Measurements from ENCODE around the gene RHBDL2. TPM values are rescaled to one million over a fixed set of nuclear protein-coding genes. Genes with fewer than 3 reads are reported as not detected.
"Not testable (repeated sequence)": the region's sequence is repeated elsewhere in the genome, so short reads cannot be mapped to it uniquely, and the experiment has no call there.

Gene RHBDL2
- total RNA-seq, 1 donor from 2014 or later = not detected

DNA sequence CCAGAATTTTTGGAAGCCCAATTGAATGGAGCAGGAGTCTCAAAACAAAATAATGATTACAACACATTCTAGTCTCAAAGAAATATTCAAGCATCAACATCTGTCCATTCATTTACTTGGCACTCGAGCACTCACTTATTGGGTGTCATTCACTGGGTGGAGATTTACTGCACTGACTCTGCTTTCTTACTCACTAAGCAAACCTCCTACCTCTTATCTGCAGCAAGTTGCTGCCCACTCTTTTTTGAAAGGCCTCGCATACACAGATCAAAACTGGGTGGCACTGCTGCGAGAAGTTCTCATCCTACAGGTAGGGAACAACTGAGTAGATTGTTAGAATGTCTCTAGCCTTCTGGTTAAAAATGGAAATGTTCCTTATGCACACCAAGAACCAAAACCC lies 18.0 kb downstream of the RHBDL2 start:
- Mint-ChIP-seq H3K27me3 (ENCODE audit: low read depth) (no peaks in the 10 kb centered on the region), H3K4me3 (ENCODE audit: low read depth) (no peak overlapping the region), H3K27ac (no peak overlapping the region), H3K36me3 (ENCODE audit: low read depth) (no peaks in the 10 kb centered on the region), H3K4me1 (ENCODE audit: low read depth) (peaks cover 3% of the 10 kb centered on the region), H3K9me3 (no peaks in the 10 kb centered on the region)
- no peak for DNase-seq (ENCODE audit: low spot score)
- intact Hi-C loops (cut with micrococcal nuclease) = no loop called here

GRCh38 chr1:38919130-38919529 lies 22.5 kb downstream of the RHBDL2 start:
- intact Hi-C loops (cut with micrococcal nuclease) = no loop called here
- H3K9me3 Mint-ChIP-seq = no peaks in the 10 kb centered on the region
- H3K36me3 Mint-ChIP-seq (ENCODE audit: low read depth) = no peaks in the 10 kb centered on the region
- peaks cover 3% of the 10 kb centered on the region for H3K4me1 Mint-ChIP-seq (ENCODE audit: low read depth)
- no peaks in the 10 kb centered on the region for H3K27me3 Mint-ChIP-seq (ENCODE audit: low read depth)
- DNase-seq (ENCODE audit: low spot score) = no peak
- no peak overlapping the region for H3K27ac Mint-ChIP-seq
- H3K4me3 Mint-ChIP-seq (ENCODE audit: low read depth) = no peak overlapping the region

GRCh38 chr1:38918568-38918967 lies 23.1 kb downstream of the RHBDL2 start:
- no peak overlapping the region for H3K27ac Mint-ChIP-seq
- intact Hi-C loops (cut with micrococcal nuclease) = no loop called here
- no peaks in the 10 kb centered on the region for H3K27me3 Mint-ChIP-seq (ENCODE audit: low read depth)
- no peaks in the 10 kb centered on the region for H3K9me3 Mint-ChIP-seq
- H3K4me3 Mint-ChIP-seq (ENCODE audit: low read depth) = no peak overlapping the region
- peaks cover 3% of the 10 kb centered on the region for H3K4me1 Mint-ChIP-seq (ENCODE audit: low read depth)
- H3K36me3 Mint-ChIP-seq (ENCODE audit: low read depth) = no peaks in the 10 kb centered on the region
- DNase-seq (ENCODE audit: low spot score) = no peak

DNA sequence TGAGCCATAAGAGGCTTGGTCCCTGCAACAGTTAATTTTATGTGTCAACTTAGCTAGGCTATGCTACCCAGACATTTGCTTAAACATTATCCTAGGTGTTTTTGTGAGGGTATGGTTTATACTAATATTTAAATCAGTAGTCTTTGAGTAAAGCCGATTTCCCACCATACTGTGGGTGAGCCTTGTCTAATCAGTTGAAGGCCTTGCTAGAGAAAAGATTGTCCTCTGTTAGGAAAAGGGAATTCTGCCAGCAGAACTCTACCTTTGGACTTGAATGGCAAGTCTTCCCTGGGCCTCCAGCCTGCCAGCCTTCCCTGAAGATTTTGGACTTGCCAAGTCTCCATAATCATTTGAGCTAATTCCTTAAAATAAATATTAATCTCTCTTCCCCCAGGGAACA lies 23.9 kb downstream of the RHBDL2 start:
- Mint-ChIP-seq H3K36me3 (ENCODE audit: low read depth) (no peaks in the 10 kb centered on the region), H3K9me3 (no peaks in the 10 kb centered on the region), H3K4me3 (ENCODE audit: low read depth) (no peak overlapping the region), H3K27me3 (ENCODE audit: low read depth) (no peaks in the 10 kb centered on the region), H3K4me1 (ENCODE audit: low read depth) (peaks cover 3% of the 10 kb centered on the region), H3K27ac (no peak overlapping the region)
- no peak for DNase-seq (ENCODE audit: low spot score)
- intact Hi-C loops (cut with micrococcal nuclease) = no loop called here

DNA sequence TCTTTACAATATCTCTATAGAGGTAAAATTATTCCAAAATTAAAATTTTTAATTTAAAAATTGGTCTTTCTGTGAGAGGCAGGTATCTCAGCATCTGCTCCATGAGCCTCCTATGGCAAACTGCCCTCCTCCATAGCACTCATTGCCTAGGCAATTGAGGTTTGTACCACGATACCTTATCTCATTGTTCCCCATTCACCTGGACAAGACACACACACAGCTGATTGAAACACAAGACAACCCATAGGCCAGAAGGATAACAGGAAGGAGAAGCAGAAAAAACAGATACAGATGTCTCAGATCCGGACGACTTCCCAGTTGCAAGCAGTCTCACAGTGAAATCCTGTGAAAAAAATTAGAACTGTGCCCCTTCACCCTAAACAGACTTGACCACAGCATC lies 24.3 kb downstream of the RHBDL2 start:
- Mint-ChIP-seq H3K27ac (no peak overlapping the region), H3K4me1 (ENCODE audit: low read depth) (peaks cover 3% of the 10 kb centered on the region), H3K4me3 (ENCODE audit: low read depth) (no peak overlapping the region), H3K27me3 (ENCODE audit: low read depth) (no peaks in the 10 kb centered on the region), H3K36me3 (ENCODE audit: low read depth) (no peaks in the 10 kb centered on the region), H3K9me3 (no peaks in the 10 kb centered on the region)
- no peak for DNase-seq (ENCODE audit: low spot score)
- intact Hi-C loops (cut with micrococcal nuclease) = no loop called here

DNA sequence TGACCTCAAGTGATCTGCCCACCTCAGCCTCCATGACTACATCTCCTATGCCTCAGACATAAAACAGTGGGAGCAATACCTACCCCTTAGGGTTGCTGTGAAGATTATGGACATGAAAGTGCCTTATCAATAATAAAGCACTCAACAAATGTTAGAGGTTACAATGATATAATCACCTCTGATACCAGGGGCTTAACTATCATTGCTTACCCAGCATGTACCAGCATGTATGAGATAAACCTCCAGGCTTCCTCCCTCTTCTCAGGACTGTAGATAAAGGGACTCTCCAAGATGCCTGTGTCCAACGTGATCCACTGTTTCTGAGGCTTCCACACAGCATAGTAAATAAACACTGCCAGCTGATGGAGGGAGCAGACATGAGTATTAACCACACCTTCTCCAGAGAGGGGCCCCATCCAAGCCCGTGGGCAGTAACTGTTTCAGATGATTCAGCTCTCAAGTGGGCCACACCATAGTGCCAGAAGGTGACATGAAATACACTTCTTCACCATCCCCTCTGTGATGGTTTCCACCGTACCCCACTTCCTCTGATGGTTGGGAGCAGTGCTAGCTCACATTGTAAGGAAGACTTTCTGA lies 26.2 kb downstream of the RHBDL2 start:
- Mint-ChIP-seq H3K27me3 (ENCODE audit: low read depth) (no peaks in the 10 kb centered on the region), H3K4me1 (ENCODE audit: low read depth) (peaks cover 3% of the 10 kb centered on the region), H3K27ac (no peak overlapping the region), H3K36me3 (ENCODE audit: low read depth) (no peaks in the 10 kb centered on the region), H3K4me3 (ENCODE audit: low read depth) (no peak overlapping the region), H3K9me3 (no peaks in the 10 kb centered on the region)
- DNase-seq (ENCODE audit: low spot score) = no peak
- intact Hi-C loops (cut with micrococcal nuclease) = no loop called here

DNA sequence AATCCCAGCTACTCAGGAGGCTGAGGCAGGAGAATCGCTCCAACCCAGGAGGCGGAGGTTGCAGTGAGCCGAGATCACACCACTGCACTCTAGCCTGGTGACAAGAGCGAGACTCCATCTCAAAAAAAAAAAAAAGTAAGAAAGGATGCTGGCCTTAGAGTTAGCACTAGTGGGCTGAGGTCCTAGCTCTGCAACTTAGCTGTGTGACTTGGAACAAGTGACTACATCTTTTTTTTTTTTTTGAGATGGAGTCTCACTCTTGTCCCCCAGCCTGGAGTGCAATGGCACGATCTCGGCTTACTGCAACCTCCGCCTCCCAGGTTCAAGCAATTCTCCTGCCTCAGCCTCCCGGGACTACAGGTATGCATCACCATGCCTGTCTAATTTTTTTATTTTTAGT lies 26.7 kb downstream of the RHBDL2 start:
- intact Hi-C loops (cut with micrococcal nuclease); H3K36me3 Mint-ChIP-seq (ENCODE audit: low read depth); H3K27me3 Mint-ChIP-seq (ENCODE audit: low read depth); DNase-seq (ENCODE audit: low spot score); H3K27ac Mint-ChIP-seq; H3K4me3 Mint-ChIP-seq (ENCODE audit: low read depth); H3K4me1 Mint-ChIP-seq (ENCODE audit: low read depth); H3K9me3 Mint-ChIP-seq: not testable (repeated sequence)

DNA sequence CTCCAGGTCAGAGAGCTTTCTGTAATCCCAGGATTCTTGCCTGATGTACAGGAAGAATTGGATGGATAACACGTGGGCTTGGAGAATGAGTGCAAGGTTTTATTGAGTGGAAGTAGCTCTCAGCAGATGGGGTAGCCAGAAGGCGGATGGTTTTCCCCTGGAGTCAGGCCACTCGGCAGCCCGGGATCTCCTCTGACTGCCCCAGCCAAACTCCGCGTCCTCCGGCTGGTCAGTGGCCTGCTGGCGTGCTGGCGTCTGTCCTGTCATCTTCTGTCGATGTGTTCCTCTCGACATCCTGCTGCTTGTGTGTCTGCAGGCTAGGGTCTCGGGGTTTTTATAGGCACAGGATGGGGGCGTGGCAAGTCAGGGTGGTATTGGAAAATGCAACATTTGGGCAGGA lies 32.8 kb downstream of the RHBDL2 start:
- peaks cover 5% of the 10 kb centered on the region for H3K9me3 Mint-ChIP-seq
- intact Hi-C loops (cut with micrococcal nuclease) = no loop called here
- no peak overlapping the region for H3K27ac Mint-ChIP-seq
- no peak for DNase-seq (ENCODE audit: low spot score)
- H3K36me3 Mint-ChIP-seq (ENCODE audit: low read depth) = no peaks in the 10 kb centered on the region
- no peak overlapping the region for H3K4me3 Mint-ChIP-seq (ENCODE audit: low read depth)
- H3K4me1 Mint-ChIP-seq (ENCODE audit: low read depth) = no peaks in the 10 kb centered on the region
- H3K27me3 Mint-ChIP-seq (ENCODE audit: low read depth) = no peaks in the 10 kb centered on the region

DNA sequence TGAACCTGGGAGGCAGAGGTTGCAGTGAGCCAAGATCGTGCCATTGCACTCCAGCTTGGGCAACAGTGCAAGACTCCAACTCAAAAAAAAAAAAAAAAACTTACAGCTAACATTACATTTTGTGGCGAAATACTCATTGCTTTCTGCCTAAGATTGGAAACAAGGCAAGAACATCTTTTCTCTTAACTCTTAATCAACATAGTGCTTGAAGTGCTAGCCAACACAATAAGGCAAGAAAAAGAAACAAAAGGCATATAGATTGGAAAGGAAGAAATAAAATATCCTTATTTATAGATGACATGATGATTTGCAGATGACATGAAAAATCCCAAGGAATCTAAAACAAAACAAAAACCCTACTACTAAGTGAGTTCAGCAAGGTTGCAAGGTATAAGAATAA lies 35.6 kb downstream of the RHBDL2 start:
- H3K4me3 Mint-ChIP-seq (ENCODE audit: low read depth) = no peak overlapping the region
- H3K36me3 Mint-ChIP-seq (ENCODE audit: low read depth) = no peaks in the 10 kb centered on the region
- no peak for DNase-seq (ENCODE audit: low spot score)
- peaks cover 5% of the 10 kb centered on the region for H3K9me3 Mint-ChIP-seq
- no peak overlapping the region for H3K27ac Mint-ChIP-seq
- no peaks in the 10 kb centered on the region for H3K27me3 Mint-ChIP-seq (ENCODE audit: low read depth)
- intact Hi-C loops (cut with micrococcal nuclease) = no loop called here
- no peaks in the 10 kb centered on the region for H3K4me1 Mint-ChIP-seq (ENCODE audit: low read depth)

DNA sequence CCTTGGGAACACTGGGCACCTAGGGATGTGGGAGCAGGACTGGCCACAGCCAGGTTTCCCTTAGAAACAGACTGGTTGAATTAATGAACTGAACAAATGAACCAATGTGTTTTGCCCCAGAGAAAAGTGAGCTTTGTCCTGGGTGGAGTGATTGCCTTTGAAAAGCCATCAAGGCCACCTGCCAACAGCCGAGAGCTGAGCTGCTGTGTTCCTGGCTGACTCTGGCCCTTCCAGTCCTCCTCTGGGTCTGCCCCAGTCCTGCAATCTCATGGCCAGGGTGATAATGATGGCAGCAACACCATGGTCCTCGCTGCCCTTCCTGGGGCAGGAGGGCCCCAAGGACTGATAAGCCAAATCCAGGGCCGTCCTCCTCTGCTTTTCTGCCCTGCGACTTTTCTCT lies 42.1 kb downstream of the RHBDL2 start:
- no peaks in the 10 kb centered on the region for H3K4me1 Mint-ChIP-seq (ENCODE audit: low read depth)
- no peaks in the 10 kb centered on the region for H3K36me3 Mint-ChIP-seq (ENCODE audit: low read depth)
- H3K27me3 Mint-ChIP-seq (ENCODE audit: low read depth) = no peaks in the 10 kb centered on the region
- no peak overlapping the region for H3K27ac Mint-ChIP-seq
- DNase-seq (ENCODE audit: low spot score) = no peak
- no peak overlapping the region for H3K4me3 Mint-ChIP-seq (ENCODE audit: low read depth)
- no peaks in the 10 kb centered on the region for H3K9me3 Mint-ChIP-seq
- intact Hi-C loops (cut with micrococcal nuclease) = no loop called here

DNA sequence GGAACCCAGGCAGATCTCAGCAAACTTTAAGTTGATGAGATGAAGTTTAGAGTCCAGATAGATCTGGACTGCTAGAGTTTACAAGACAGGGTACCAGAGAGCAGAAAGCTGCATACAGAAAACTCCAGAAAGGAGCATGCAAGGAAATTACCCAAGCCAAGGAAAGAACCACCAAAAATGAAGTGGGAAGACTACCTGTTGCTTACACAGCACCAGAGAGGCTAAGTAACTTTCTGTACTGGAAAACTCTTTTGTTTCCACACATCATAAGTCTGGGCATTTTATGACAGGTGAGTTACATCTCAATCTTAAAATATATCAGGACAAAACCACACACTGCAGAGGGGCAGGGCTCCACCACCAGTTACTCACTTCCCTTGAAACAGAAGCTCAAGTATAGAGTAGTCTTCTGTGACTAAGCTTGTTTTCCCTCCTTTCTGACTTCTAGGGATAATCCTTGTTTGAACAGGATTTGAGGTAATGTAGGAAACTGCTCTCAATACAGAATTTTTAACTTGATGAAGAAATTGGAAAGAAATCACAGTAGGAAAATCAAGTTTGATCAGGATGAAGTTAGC lies 42.9 kb downstream of the RHBDL2 start:
- Mint-ChIP-seq H3K4me3 (ENCODE audit: low read depth) (no peak overlapping the region), H3K9me3 (no peaks in the 10 kb centered on the region), H3K27me3 (ENCODE audit: low read depth) (no peaks in the 10 kb centered on the region), H3K36me3 (ENCODE audit: low read depth) (no peaks in the 10 kb centered on the region), H3K4me1 (ENCODE audit: low read depth) (no peaks in the 10 kb centered on the region), H3K27ac (no peak overlapping the region)
- intact Hi-C loops (cut with micrococcal nuclease) = no loop called here
- DNase-seq (ENCODE audit: low spot score) = no peak

DNA sequence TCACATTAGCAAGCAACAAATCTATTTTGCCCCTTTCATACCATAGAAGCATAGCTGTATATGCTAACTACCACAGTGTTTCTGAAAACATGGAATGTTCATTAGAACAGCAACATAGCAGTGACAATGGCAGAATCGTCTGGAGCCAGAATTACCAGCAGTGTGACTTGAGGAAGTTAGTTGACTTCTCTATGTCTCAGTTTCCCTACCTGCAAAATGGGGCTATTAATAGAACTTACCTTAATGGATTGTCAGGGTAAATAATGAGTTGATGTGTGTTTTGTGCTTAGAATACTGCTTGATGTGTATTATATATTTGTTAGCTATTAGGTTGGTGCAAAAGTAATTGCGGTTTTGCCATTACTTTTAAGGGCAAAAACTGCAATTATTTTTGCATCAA lies 45.5 kb downstream of the RHBDL2 start:
- Mint-ChIP-seq H3K9me3 (no peaks in the 10 kb centered on the region), H3K27ac (no peak overlapping the region), H3K27me3 (ENCODE audit: low read depth) (no peaks in the 10 kb centered on the region), H3K36me3 (ENCODE audit: low read depth) (no peaks in the 10 kb centered on the region), H3K4me1 (ENCODE audit: low read depth) (no peaks in the 10 kb centered on the region), H3K4me3 (ENCODE audit: low read depth) (no peak overlapping the region)
- no peak for DNase-seq (ENCODE audit: low spot score)
- intact Hi-C loops (cut with micrococcal nuclease) = no loop called here

DNA sequence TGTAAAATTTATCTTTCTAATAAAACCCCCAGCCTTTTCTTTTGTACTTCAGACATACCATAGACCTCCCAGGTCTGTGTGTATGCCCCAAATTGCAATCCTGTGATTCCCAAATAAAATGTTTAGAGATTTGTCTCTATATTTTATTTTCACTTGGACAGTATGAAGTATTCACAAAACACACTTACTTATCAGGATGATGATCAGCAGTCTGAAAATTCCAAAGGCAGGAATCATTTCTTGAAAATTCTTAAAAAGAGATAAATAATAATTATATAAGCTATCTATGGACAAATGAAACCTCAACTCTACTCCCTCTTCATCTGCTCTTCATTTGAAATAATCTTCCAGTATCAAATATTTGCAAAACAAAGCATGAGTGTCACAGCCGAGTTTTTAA lies 48.7 kb downstream of the RHBDL2 start:
- Mint-ChIP-seq H3K9me3 (no peaks in the 10 kb centered on the region), H3K27ac (no peak overlapping the region), H3K36me3 (ENCODE audit: low read depth) (no peaks in the 10 kb centered on the region), H3K27me3 (ENCODE audit: low read depth) (no peaks in the 10 kb centered on the region), H3K4me1 (ENCODE audit: low read depth) (no peaks in the 10 kb centered on the region), H3K4me3 (ENCODE audit: low read depth) (no peak overlapping the region)
- DNase-seq (ENCODE audit: low spot score) = no peak
- intact Hi-C loops (cut with micrococcal nuclease) = no loop called here

DNA sequence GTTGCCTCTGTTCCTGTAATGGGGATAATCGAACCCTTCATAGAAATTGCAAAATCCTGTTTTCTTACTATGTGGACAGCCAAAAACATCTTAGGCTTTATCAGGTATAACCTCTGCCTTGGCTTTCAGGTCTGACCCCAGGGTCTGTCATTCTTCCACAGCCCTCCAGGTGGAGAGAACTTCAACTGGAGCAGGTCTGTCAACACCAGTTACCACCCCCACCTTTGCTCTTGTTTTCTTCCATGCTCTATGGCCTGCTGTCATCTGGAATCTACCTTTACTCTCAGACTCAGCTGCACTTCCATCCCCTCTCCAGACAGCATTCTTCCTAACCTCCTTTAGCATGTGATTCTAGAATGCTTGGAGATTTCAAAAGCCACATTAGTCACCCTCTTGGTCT lies 49.9 kb downstream of the RHBDL2 start:
- no peak for DNase-seq (ENCODE audit: low spot score)
- H3K4me3 Mint-ChIP-seq (ENCODE audit: low read depth) = no peak overlapping the region
- intact Hi-C loops (cut with micrococcal nuclease) = no loop called here
- no peaks in the 10 kb centered on the region for H3K36me3 Mint-ChIP-seq (ENCODE audit: low read depth)
- no peaks in the 10 kb centered on the region for H3K4me1 Mint-ChIP-seq (ENCODE audit: low read depth)
- H3K27ac Mint-ChIP-seq = no peak overlapping the region
- peaks cover 5% of the 10 kb centered on the region for H3K27me3 Mint-ChIP-seq (ENCODE audit: low read depth)
- H3K9me3 Mint-ChIP-seq = no peaks in the 10 kb centered on the region

Measured in activated T-helper 2 cell treated with anti-CD3 and anti-CD28 coated beads, Interferon-gamma antibody, Interleukin-2, Interleukin-4, amounts not matched to agents 10 μg/mL and 5 μg/mL and 100 μg/mL, durations not matched to agents 14 hours and 24 hours and 36 hours (primary cell).